NT2/D1 (cell line): ENCODE data around the gene NOX5.

Experiments
- SUZ12 ChIP-seq: IDR thresholded peaks from 2 replicates; pipeline ENCODE4 v1.6.1; 2011; ENCODE audit not compliant: insufficient read length, insufficient read depth; ENCODE audit errors: extremely low read depth
- YY1 ChIP-seq: IDR thresholded peaks from 2 replicates; pipeline ENCODE4 v1.6.1; 2011; ENCODE audit not compliant: insufficient read length, insufficient read depth
- ZNF274 ChIP-seq: IDR thresholded peaks from 2 replicates; pipeline ENCODE4 v1.6.1; 2011; ENCODE audit warnings: mild to moderate bottlenecking, low read depth, low read length

DNA sequence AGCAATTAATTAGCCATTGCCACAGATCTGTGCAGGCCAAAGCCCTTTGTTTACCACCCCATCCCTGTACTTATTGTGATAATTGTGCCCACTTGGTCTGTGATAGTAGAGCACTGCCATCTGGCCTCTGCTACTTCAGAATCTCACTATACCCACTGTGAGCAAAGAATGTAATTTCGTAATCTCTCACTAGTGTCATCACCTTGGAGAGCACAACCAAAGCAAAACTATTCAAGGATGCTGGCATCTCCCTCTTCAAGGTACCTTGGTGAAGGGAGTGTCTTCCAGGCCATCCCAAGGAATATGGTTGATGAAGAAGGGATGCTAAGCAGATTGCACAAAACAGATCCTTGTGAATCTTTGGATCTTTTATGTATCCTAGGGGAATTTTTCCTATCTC lies 34.7 kb upstream of the NOX5 start:
- TF ChIP-seq YY1 (no peak), ZNF274 (no peak), SUZ12 (no peak)
